ENCODE data around the gene LRIG1. TPM values are rescaled to one million over a fixed set of nuclear protein-coding genes. Genes with fewer than 3 reads are reported as not detected.

LRIG1 gene
- total RNA-seq, 6 donors from 2014 or later, result 45.2 to 119 (median 81.9) TPM

GRCh38 chr3:66438046-66438445 is 62.8 kb downstream of the LRIG1 start:
- ATAC-seq (ENCODE audit: low FRiP score in 2 of 2) (no peak), DNase-seq (no peak)
- no peak overlapping the region for H3K4me3 ChIP-seq
- peaks cover 29 to 42% (median 34%) of the 10 kb centered on the region in 4 donors for H3K4me1 ChIP-seq
- H3K9me3 ChIP-seq, result no peaks in the 10 kb centered on the region
- H3K36me3 ChIP-seq, result no peaks in the 10 kb centered on the region
- no peaks in the 10 kb centered on the region for H3K27me3 ChIP-seq
- TF ChIP-seq POLR2AphosphoS5 (IDR thresholded peaks at IDR 0.05) (no peak), EP300 (IDR thresholded peaks at IDR 0.05) (no peak), POLR2A (IDR thresholded peaks at IDR 0.05) (no peak), CTCF (IDR thresholded peaks at IDR 0.05) (no peak)
- H3K27ac ChIP-seq, result no peak overlapping the region
- WGBS, 2 donors, result 94 to 100% methylated on average over 3 to 4 of the region's 4 CpGs

- no peaks in the 10 kb centered on the region for H3K27me3 ChIP-seq
- 86 to 96% methylated on average over 7 of the region's 7 CpGs for WGBS, 2 donors
- no peaks in the 10 kb centered on the region for H3K9me3 ChIP-seq
- H3K36me3 ChIP-seq, result no peaks in the 10 kb centered on the region
- TF ChIP-seq POLR2AphosphoS5 (IDR thresholded peaks at IDR 0.05) (no peak), EP300 (IDR thresholded peaks at IDR 0.05) (no peak), POLR2A (IDR thresholded peaks at IDR 0.05) (no peak), CTCF (IDR thresholded peaks at IDR 0.05) (no peak)
- ATAC-seq (ENCODE audit: low FRiP score in 2 of 2) (no peak), DNase-seq (no peak)
- H3K27ac ChIP-seq, result no peak overlapping the region
- no peak overlapping the region for H3K4me3 ChIP-seq
- peaks cover 24 to 37% (median 29%) of the 10 kb centered on the region in 4 donors for H3K4me1 ChIP-seq
These were observed 63.4 kb downstream of the LRIG1 start for GRCh38 chr3:66437341-66437929.

- 62 to 85% methylated on average over 6 of the region's 6 CpGs for WGBS, 2 donors
- no peak for DNase-seq
- Histone ChIP-seq H3K9me3 (no peaks in the 10 kb centered on the region), H3K36me3 (peaks cover 0 to 3% (median 0%) of the 10 kb centered on the region in 4 donors), H3K27ac (no peak overlapping the region), H3K4me3 (no peak overlapping the region), H3K4me1 (peaks cover 9 to 28% (median 16%) of the 10 kb centered on the region in 4 donors), H3K27me3 (no peaks in the 10 kb centered on the region)
- ATAC-seq (ENCODE audit: low FRiP score in 2 of 2), result no peak
- TF ChIP-seq CTCF (IDR thresholded peaks at IDR 0.05) (no peak), POLR2A (IDR thresholded peaks at IDR 0.05) (no peak), POLR2AphosphoS5 (IDR thresholded peaks at IDR 0.05) (no peak), EP300 (IDR thresholded peaks at IDR 0.05) (no peak)
These were observed 64.8 kb downstream of the LRIG1 start for GRCh38 chr3:66435989-66436388.

- Histone ChIP-seq H3K9me3 (no peaks in the 10 kb centered on the region), H3K4me1 (peaks cover 0 to 19% (median 11%) of the 10 kb centered on the region in 4 donors), H3K27me3 (no peaks in the 10 kb centered on the region), H3K36me3 (peaks cover 0 to 3% (median 0%) of the 10 kb centered on the region in 4 donors), H3K4me3 (no peak overlapping the region), H3K27ac (no peak overlapping the region)
- ATAC-seq (ENCODE audit: low FRiP score in 2 of 2) (no peak), DNase-seq (no peak)
- WGBS, 2 donors, result 78 to 80% methylated on average over 7 of the region's 7 CpGs
- TF ChIP-seq POLR2AphosphoS5 (IDR thresholded peaks at IDR 0.05), result no peak
- no peak for TF ChIP-seq CTCF (IDR thresholded peaks at IDR 0.05)
- no peak for TF ChIP-seq POLR2A (IDR thresholded peaks at IDR 0.05)
- TF ChIP-seq EP300 (IDR thresholded peaks at IDR 0.05), result no peak
These were observed 66.1 kb downstream of the LRIG1 start for GRCh38 chr3:66434726-66435125.

- H3K4me1 ChIP-seq, result peaks cover 5 to 22% (median 18%) of the 10 kb centered on the region in 4 donors
- no peak overlapping the region for H3K4me3 ChIP-seq
- ATAC-seq (ENCODE audit: low FRiP score in 2 of 2) (no peak), DNase-seq (no peak)
- H3K27ac ChIP-seq, result no peak overlapping the region
- peaks cover 0 to 3% (median 0%) of the 10 kb centered on the region in 4 donors for H3K36me3 ChIP-seq
- H3K9me3 ChIP-seq, result no peaks in the 10 kb centered on the region
- no peak for TF ChIP-seq CTCF (IDR thresholded peaks at IDR 0.05)
- no peak for TF ChIP-seq EP300 (IDR thresholded peaks at IDR 0.05)
- TF ChIP-seq POLR2AphosphoS5 (IDR thresholded peaks at IDR 0.05), result no peak
- TF ChIP-seq POLR2A (IDR thresholded peaks at IDR 0.05), result no peak
- WGBS, 2 donors, result 43 to 57% methylated on average over 4 of the region's 4 CpGs
- H3K27me3 ChIP-seq, result no peaks in the 10 kb centered on the region
These were observed 67.4 kb downstream of the LRIG1 start for GRCh38 chr3:66433522-66433782.

Measured in upper lobe of left lung (tissue), 6 donors.